ENCODE results near the gene SH3D19.
"Not testable (repeated sequence)": the region's sequence is repeated elsewhere in the genome, so short reads cannot be mapped to it uniquely, and the experiment has no call there.

The SH3D19 gene

GRCh38 chr4:151087467-151087866 lies 237.9 kb downstream of the SH3D19 start:
- no peak for FAIRE-seq

DNA sequence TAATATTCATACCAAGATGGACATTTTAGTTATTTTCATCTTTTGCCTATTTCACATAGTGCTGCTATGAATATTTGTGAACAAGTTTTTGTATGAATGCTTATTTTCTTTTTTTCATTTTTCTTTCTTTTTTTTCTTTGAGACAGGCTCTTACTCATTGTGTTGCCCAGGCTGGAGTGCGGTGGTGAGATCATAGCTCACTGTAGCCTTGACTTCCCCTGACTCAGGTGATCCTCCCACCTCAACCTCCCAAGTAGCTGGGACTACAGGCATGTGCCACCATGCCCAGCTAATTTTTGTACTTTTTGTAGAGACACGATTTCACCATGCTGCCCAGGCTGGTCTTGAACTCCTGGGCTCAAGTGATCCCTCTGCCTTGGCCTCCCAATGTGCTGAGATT lies 247.4 kb downstream of the SH3D19 start:
- not testable (repeated sequence) for FAIRE-seq

- FAIRE-seq, result no peak
Measured at GRCh38 chr4:151074416-151074916, 250.9 kb downstream of the SH3D19 start.
